NCI-H69 (cell line): ENCODE data around the gene ADPRS.

Experiments used
- DNase-seq: peaks from one replicate; lab custom pipeline; 2025; lab: John Stamatoyannopoulos, UW

Gene ADPRS

GRCh38 chr1:36088577-36089392 lies at the start of gene ADPRS:
ADPRS (plus strand) TSS chr1:36088892; CDS start chr1:36088905, 13 bp downstream.
- DNase-seq: peak; percentile 88

- no peak for DNase-seq
These were observed 48.5 kb upstream of the ADPRS start for GRCh38 chr1:36040238-36040637.

GRCh38 chr1:36051821-36052220 lies 36.9 kb upstream of the ADPRS start:
- DNase-seq: no peak

- DNase-seq: no peak
These were observed 34.7 kb upstream of the ADPRS start for GRCh38 chr1:36053978-36054377.

GRCh38 chr1:36055706-36056105 lies 33.0 kb upstream of the ADPRS start:
- DNase-seq: no peak

GRCh38 chr1:36062315-36062714 lies 26.4 kb upstream of the ADPRS start:
- DNase-seq: no peak

GRCh38 chr1:36067871-36068270 lies 20.8 kb upstream of the ADPRS start:
- DNase-seq: no peak

GRCh38 chr1:36068866-36069265 lies 19.8 kb upstream of the ADPRS start:
- no peak for DNase-seq

- DNase-seq: peak; percentile 10
These were observed 18.3 kb upstream of the ADPRS start for GRCh38 chr1:36070349-36070748.

- no peak for DNase-seq
These were observed 11.6 kb upstream of the ADPRS start for GRCh38 chr1:36076979-36077573.

- no peak for DNase-seq
These were observed 8.5 kb upstream of the ADPRS start for GRCh38 chr1:36080236-36080635.

GRCh38 chr1:36080801-36081200 lies 7.9 kb upstream of the ADPRS start:
- DNase-seq: no peak

GRCh38 chr1:36081926-36082485 lies 6.7 kb upstream of the ADPRS start:
- peak; percentile 34 for DNase-seq

GRCh38 chr1:36083219-36083618 lies 5.5 kb upstream of the ADPRS start:
- DNase-seq: no peak

GRCh38 chr1:36083635-36084496 lies 4.8 kb upstream of the ADPRS start, which contains the start of gene TEKT2:
TEKT2 (plus strand) TSS chr1:36084094; CDS start chr1:36084922, 828 bp downstream.
- peak; percentile 92 for DNase-seq

GRCh38 chr1:36084497-36085115 lies 4.1 kb upstream of the ADPRS start:
- peak; percentile 73 for DNase-seq

GRCh38 chr1:36085126-36085525 lies 3.6 kb upstream of the ADPRS start:
- no peak for DNase-seq

GRCh38 chr1:36085686-36086526 lies 2.8 kb upstream of the ADPRS start:
- DNase-seq: no peak

- no peak for DNase-seq
These were observed 2.0 kb upstream of the ADPRS start for GRCh38 chr1:36086529-36087232.
